Loucy (cell line): ENCODE results near the gene PTPRF.

Experiments
- H2AFZ ChIP-seq: fragments of 200-600 bp; sonication (generic); 2 replicates; pipeline ENCODE4 v1.6.0; 2016; ENCODE audit warnings: antibody characterized with exemption, mild to moderate bottlenecking, low read length, moderate library complexity
- H3F3A ChIP-seq: fragments of 200-600 bp; 2 replicates; pipeline ENCODE4 v1.6.0; 2016; ENCODE audit warnings: antibody characterized with exemption, low read depth, mild to moderate bottlenecking
- H3K27me3 ChIP-seq: fragments of 200-600 bp; sonication (generic); 2 replicates; pipeline ENCODE4 v1.6.1; 2014; ENCODE audit warnings: low read length, mild to moderate bottlenecking; ENCODE audit not compliant: insufficient read depth, poor library complexity, severe bottlenecking
- H3K36me3 ChIP-seq: fragments of 200-600 bp; sonication (generic); 2 replicates; pipeline ENCODE4 v1.6.1; 2016; ENCODE audit warnings: low read length; ENCODE audit not compliant: insufficient read depth
- H3K4me1 ChIP-seq: fragments of 200-600 bp; sonication (generic); 2 replicates; pipeline ENCODE4 v1.5.1; 2014; ENCODE audit warnings: low read length, mild to moderate bottlenecking; ENCODE audit not compliant: insufficient read depth, poor library complexity, severe bottlenecking
- H3K4me2 ChIP-seq: fragments of 200-600 bp; sonication (generic); 2 replicates; pipeline ENCODE4 v1.6.0; 2014; ENCODE audit warnings: antibody characterized with exemption, low read length, low read depth, mild to moderate bottlenecking; ENCODE audit not compliant: poor library complexity, severe bottlenecking
- H3K4me3 ChIP-seq: fragments of 200-600 bp; sonication (generic); 2 replicates; pipeline ENCODE4 v1.5.1; 2014; ENCODE audit warnings: low read length, mild to moderate bottlenecking, mixed read lengths; ENCODE audit not compliant: poor library complexity, severe bottlenecking
- H3K79me2 ChIP-seq: fragments of 200-600 bp; sonication (generic); 2 replicates; pipeline ENCODE4 v1.6.1; 2014; ENCODE audit warnings: low read length; ENCODE audit not compliant: insufficient read depth
- H3K9ac ChIP-seq: fragments of 200-600 bp; sonication (generic); 2 replicates; pipeline ENCODE4 v1.6.0; 2014; ENCODE audit warnings: mild to moderate bottlenecking, low read depth, low read length, moderate library complexity; ENCODE audit not compliant: poor library complexity, severe bottlenecking
- H3K9me2 ChIP-seq: fragments of 200-600 bp; sonication (generic); replicated peaks from 2 replicates; pipeline ENCODE4 v1.6.1; 2016; ENCODE audit warnings: low read depth, low read length, mixed read lengths
- H3K9me3 ChIP-seq: fragments of 200-600 bp; sonication (generic); 2 replicates; pipeline ENCODE4 v1.6.1; 2014; ENCODE audit warnings: mild to moderate bottlenecking, antibody characterized with exemption, low read length, low read depth; ENCODE audit not compliant: insufficient read depth
- H4K20me1 ChIP-seq: fragments of 200-600 bp; sonication (generic); 2 replicates; pipeline ENCODE4 v1.6.0; 2014; ENCODE audit warnings: antibody characterized with exemption, low read length, mild to moderate bottlenecking; ENCODE audit not compliant: insufficient read depth, poor library complexity, severe bottlenecking
- EZH2phosphoT487 ChIP-seq: fragments of 200-600 bp; IDR thresholded peaks from 2 replicates; pipeline ENCODE4 v1.6.1; 2018; ENCODE audit warnings: antibody characterized with exemption, mild to moderate bottlenecking, moderate library complexity, borderline replicate concordance
- TF ChIP-seq, protein P1 (sequence below): fragments of 200-600 bp; sonication (generic); conservative IDR thresholded peaks from 2 replicates; pipeline ENCODE4 v1.5.1; 2014; ENCODE audit warnings: mild to moderate bottlenecking, antibody characterized with exemption, low read length

Gene PTPRF

DNA sequence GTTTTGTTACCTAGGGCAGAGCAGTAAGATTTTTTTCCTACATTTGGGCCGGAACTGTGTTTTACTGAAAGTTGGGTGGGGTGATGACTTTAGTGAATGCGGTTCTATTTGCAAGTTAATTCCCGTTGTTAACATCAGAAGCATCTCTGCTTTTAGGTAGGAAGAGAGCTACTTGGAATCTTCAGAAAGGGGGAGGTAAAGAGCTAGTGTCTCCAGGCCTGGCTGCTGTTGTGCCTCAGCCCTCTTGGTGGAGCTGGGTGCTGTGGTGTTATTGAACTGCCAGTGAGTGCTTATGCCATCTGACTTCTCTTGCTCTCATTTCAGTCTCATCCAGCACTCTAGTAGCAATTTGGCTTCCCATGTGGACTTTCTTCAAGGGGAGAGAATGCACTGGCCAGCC, 122.7 kb downstream of the PTPRF start:
- Histone ChIP-seq H3K9me2 (no peaks in the 10 kb centered on the region), H3K9ac (peak overlapping the region; percentile 61), H3K4me1 (peaks cover 43% of the 10 kb centered on the region), H3K9me3 (no peaks in the 10 kb centered on the region), H2AFZ (no peak overlapping the region), H4K20me1 (peaks cover 44% of the 10 kb centered on the region), H3K36me3 (peaks cover 35% of the 10 kb centered on the region; the same call in 1 of the 2 replicates), H3F3A (peaks cover 12% of the 10 kb centered on the region), H3K79me2 (peaks cover 58% of the 10 kb centered on the region), H3K4me3 (peak overlapping the region; percentile 69), H3K4me2 (peak overlapping the region; percentile 94), H3K27me3 (no peaks in the 10 kb centered on the region)
- TF ChIP-seq, protein P1, sequence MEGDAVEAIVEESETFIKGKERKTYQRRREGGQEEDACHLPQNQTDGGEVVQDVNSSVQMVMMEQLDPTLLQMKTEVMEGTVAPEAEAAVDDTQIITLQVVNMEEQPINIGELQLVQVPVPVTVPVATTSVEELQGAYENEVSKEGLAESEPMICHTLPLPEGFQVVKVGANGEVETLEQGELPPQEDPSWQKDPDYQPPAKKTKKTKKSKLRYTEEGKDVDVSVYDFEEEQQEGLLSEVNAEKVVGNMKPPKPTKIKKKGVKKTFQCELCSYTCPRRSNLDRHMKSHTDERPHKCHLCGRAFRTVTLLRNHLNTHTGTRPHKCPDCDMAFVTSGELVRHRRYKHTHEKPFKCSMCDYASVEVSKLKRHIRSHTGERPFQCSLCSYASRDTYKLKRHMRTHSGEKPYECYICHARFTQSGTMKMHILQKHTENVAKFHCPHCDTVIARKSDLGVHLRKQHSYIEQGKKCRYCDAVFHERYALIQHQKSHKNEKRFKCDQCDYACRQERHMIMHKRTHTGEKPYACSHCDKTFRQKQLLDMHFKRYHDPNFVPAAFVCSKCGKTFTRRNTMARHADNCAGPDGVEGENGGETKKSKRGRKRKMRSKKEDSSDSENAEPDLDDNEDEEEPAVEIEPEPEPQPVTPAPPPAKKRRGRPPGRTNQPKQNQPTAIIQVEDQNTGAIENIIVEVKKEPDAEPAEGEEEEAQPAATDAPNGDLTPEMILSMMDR = peak; percentile 73
- no peak for TF ChIP-seq EZH2phosphoT487

DNA sequence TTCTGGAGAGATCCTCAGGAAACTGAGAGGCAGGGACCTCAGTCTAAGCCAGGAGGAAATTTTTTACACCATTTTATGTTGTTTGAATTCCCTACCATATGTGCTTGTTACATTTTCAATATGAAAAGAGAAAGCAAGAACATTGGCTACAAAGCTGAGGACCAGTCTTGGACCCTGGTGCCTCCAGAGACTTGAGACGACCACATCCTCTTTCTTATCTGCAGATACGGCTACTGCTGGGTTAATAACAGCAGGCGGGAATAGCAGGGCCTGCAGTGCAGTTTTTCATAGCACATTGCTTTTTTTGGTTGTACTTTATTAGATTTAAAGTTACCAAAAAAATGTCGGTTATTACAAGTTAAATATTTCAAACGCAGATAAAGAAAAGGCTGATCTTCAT, 123.2 kb downstream of the PTPRF start:
- Histone ChIP-seq H3K9ac (peak overlapping the region; percentile 61), H3K4me2 (peak overlapping the region; percentile 94), H3K9me2 (no peaks in the 10 kb centered on the region)

DNA sequence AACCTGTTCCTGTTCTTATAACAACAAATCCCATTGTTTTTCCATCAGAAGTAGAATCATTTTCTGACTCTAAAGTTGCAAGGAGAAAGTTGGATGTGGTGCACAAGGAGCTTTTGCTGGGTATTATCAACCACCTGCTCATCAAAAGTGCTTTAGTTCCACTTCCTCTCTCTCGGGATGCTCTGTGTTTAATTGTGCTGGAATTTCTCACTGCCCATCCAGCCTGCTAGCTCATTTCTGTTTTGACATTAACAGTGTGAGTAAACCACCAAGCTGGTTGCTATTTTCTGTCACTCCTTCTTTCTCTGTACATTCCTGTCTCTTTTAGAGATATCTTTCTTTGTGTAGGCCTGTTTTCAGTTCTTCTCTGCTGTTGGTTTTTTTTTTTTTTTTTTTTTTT, 125.3 kb downstream of the PTPRF start:
- no peaks in the 10 kb centered on the region for H3K9me3 ChIP-seq
- H3K36me3 ChIP-seq = peaks cover 60% of the 10 kb centered on the region; the same call in 1 of the 2 replicates
- H3F3A ChIP-seq = peaks cover 12% of the 10 kb centered on the region
- no peaks in the 10 kb centered on the region for H3K9me2 ChIP-seq
- no peak overlapping the region for H3K4me3 ChIP-seq
- no peak overlapping the region for H3K9ac ChIP-seq
- peaks cover 38% of the 10 kb centered on the region for H4K20me1 ChIP-seq
- H3K4me1 ChIP-seq = peaks cover 39% of the 10 kb centered on the region
- H3K4me2 ChIP-seq = no peak overlapping the region
- no peak overlapping the region for H2AFZ ChIP-seq
- H3K27me3 ChIP-seq = no peaks in the 10 kb centered on the region
- TF ChIP-seq EZH2phosphoT487 = no peak
- TF ChIP-seq, protein P1 = no peak
- H3K79me2 ChIP-seq = peaks cover 58% of the 10 kb centered on the region

More for the DNA sequence above, 123.2 kb downstream of the PTPRF start:
- TF ChIP-seq, protein P1 = no peak
- Histone ChIP-seq H2AFZ (no peak overlapping the region), H4K20me1 (peaks cover 44% of the 10 kb centered on the region), H3K27me3 (no peaks in the 10 kb centered on the region), H3K79me2 (peaks cover 59% of the 10 kb centered on the region), H3F3A (peaks cover 12% of the 10 kb centered on the region), H3K36me3 (peaks cover 40% of the 10 kb centered on the region; the same call in 1 of the 2 replicates), H3K4me3 (peak overlapping the region; percentile 69), H3K4me1 (peaks cover 43% of the 10 kb centered on the region), H3K9me3 (no peaks in the 10 kb centered on the region)
